HepG2 (cell line): ENCODE data around the gene LRRC73. TPM values are rescaled to one million over a fixed set of nuclear protein-coding genes. Genes with fewer than 3 reads are reported as not detected.

Source experiments
- ATM ChIP-seq: fragments of 450-650 bp; IDR thresholded peaks from 2 replicates; pipeline ENCODE4 v1.7.1; 2017; ENCODE audit warnings: mild to moderate bottlenecking, borderline replicate concordance
- CBFB ChIP-seq: sonication (generic); formaldehyde crosslinking; IDR thresholded peaks from 2 replicates; pipeline ENCODE4 v1.4.0; 2020; ENCODE audit warnings: missing genetic modification reagents
- FLYWCH1 ChIP-seq: sonication (generic); formaldehyde crosslinking; IDR thresholded peaks from 2 replicates; pipeline ENCODE4 v1.8.1; 2023; ENCODE audit warnings: mild to moderate bottlenecking, missing genetic modification reagents
- HNF4A ChIP-seq: sonication (generic); formaldehyde crosslinking; IDR thresholded peaks from 2 replicates; pipeline ENCODE4 v1.4.0; 2020; ENCODE audit warnings: missing genetic modification reagents
- HNRNPL ChIP-seq: fragments of 200-400 bp; formaldehyde crosslinking; IDR thresholded peaks from 2 replicates; pipeline ENCODE4 v1.6.1; 2017; ENCODE audit warnings: mild to moderate bottlenecking, low read depth, low read length
- HOXA9 ChIP-seq: sonication (generic); formaldehyde crosslinking; IDR thresholded peaks from 2 replicates; pipeline ENCODE4 v1.8.1; 2022; ENCODE audit warnings: missing genetic modification reagents, mild to moderate bottlenecking, moderate library complexity, borderline replicate concordance
- IRF1 ChIP-seq: sonication (generic); formaldehyde crosslinking; IDR thresholded peaks from 2 replicates; pipeline ENCODE4 v1.4.0; 2020; ENCODE audit warnings: low read depth, mild to moderate bottlenecking, missing genetic modification reagents
- NFAT5 ChIP-seq: sonication (generic); formaldehyde crosslinking; IDR thresholded peaks from 2 replicates; pipeline ENCODE4 v1.4.0; 2020; ENCODE audit warnings: missing genetic modification reagents
- RELA ChIP-seq: sonication (generic); formaldehyde crosslinking; IDR thresholded peaks from 2 replicates; pipeline ENCODE4 v1.4.0; 2020; ENCODE audit warnings: missing genetic modification reagents
- SYNCRIP ChIP-seq: fragments of 200-400 bp; formaldehyde crosslinking; IDR thresholded peaks from 2 replicates; pipeline ENCODE4 v1.6.1; 2018; ENCODE audit warnings: mild to moderate bottlenecking, low read depth, low read length; ENCODE audit not compliant: insufficient read depth
- THAP8 ChIP-seq: sonication (generic); formaldehyde crosslinking; IDR thresholded peaks from 2 replicates; pipeline ENCODE4 v1.5.1; 2020; ENCODE audit warnings: missing genetic modification reagents, mild to moderate bottlenecking, borderline replicate concordance
- U2AF1 ChIP-seq: fragments of 200-400 bp; formaldehyde crosslinking; optimal IDR thresholded peaks from 2 replicates; pipeline ENCODE3; 2017; ENCODE audit warnings: mild to moderate bottlenecking, low read depth, low read length
- ZFX ChIP-seq: sonication (generic); formaldehyde crosslinking; IDR thresholded peaks from 2 replicates; pipeline ENCODE4 v1.4.0; 2020; ENCODE audit warnings: mild to moderate bottlenecking, low read depth, missing genetic modification reagents, moderate library complexity
- ZNF17 ChIP-seq: sonication (generic); formaldehyde crosslinking; IDR thresholded peaks from 2 replicates; pipeline ENCODE4 v1.5.0; 2020; ENCODE audit warnings: mild to moderate bottlenecking, missing genetic modification reagents
- ZNF343 ChIP-seq: sonication (generic); formaldehyde crosslinking; IDR thresholded peaks from 2 replicates; pipeline ENCODE4 v1.4.0; 2020; ENCODE audit warnings: mild to moderate bottlenecking, missing genetic modification reagents
- ZNF577 ChIP-seq: sonication (generic); formaldehyde crosslinking; IDR thresholded peaks from 2 replicates; pipeline ENCODE4 v1.4.0; 2020; ENCODE audit warnings: mild to moderate bottlenecking, low read depth, missing genetic modification reagents, borderline replicate concordance
- polyA plus RNA-seq, 8 experiments: library from polyadenylated mRNA; depleted of rRNA in 3 of 8; stranded (reverse) in 7 of 8; unstranded in 1 of 8; fragments of >200 nt; fragmentation: Illumina TruSeq in 4 of 8; extraction: Trizol in 4 of 8; gene quantifications; 2 replicates each; pipeline versions ENCODE4 v1.2.1 to v1.2.3, GENCODE V29; 2011 to 2016; ENCODE audit warnings: low read depth in 4 of 8, missing spikeins in 1 of 8, mixed read lengths in 1 of 8; ENCODE audit not compliant: insufficient read depth in 1 of 8
- total RNA-seq, 5 experiments: library from RNA; depleted of rRNA; stranded (reverse); fragments of >200 nt; fragmentation: Illumina TruSeq; extraction: Trizol; gene quantifications; 2 replicates each; pipeline ENCODE4 v1.2.3, GENCODE V29; 2016; ENCODE audit warnings: low read depth in 1 of 5

Gene LRRC73
- total and polyA plus RNA-seq, 2 of the 13 experiments (the other 11 are each of a cell fraction or from before 2014, with no cell fraction given): 0.11 to 0.12 TPM

GRCh38 chr6:43510827-43511163, 649 bp upstream of the LRRC73 start (continued):
- no peak for TF ChIP-seq ZNF17
- TF ChIP-seq ATM: no peak
- 0 out of 2 replicates have a peak, but pooled peaks have one; percentile 2 for TF ChIP-seq NFAT5 (CRISPR knock-in tag)
- TF ChIP-seq CBFB (CRISPR knock-in tag): no peak
- TF ChIP-seq THAP8: no peak
- TF ChIP-seq FLYWCH1: no peak
- TF ChIP-seq ZNF343 (CRISPR knock-in tag): 0 out of 2 replicates have a peak, but pooled peaks have one; percentile 63
- TF ChIP-seq U2AF1: no peak
- TF ChIP-seq IRF1: no peak
- TF ChIP-seq HNF4A (CRISPR knock-in tag): no peak
- TF ChIP-seq SYNCRIP: no peak
- no peak for TF ChIP-seq ZFX
- 0 out of 2 replicates have a peak, but pooled peaks have one; percentile 28 for TF ChIP-seq HNRNPL
- TF ChIP-seq ZNF577 (CRISPR knock-in tag): no peak
- TF ChIP-seq HOXA9: no peak
- TF ChIP-seq RELA: no peak
